ENCODE measurements around the gene MMP24. TPM values are rescaled to one million over a fixed set of nuclear protein-coding genes. Genes with fewer than 3 reads are reported as not detected.

MMP24 gene
- total RNA-seq, 1 experiment from 2014 or later: 0.91 TPM

GRCh38 chr20:35240083-35240810 is 13.8 kb downstream of the MMP24 start:
- Histone ChIP-seq H3K9me2 (replicated peaks; ENCODE audit: low read length) (no peaks in the 10 kb centered on the region), H3K36me3 (ENCODE audit: low read depth, low read length) (no peaks in the 10 kb centered on the region), H3K27me3 (ENCODE audit: low read length) (no peaks in the 10 kb centered on the region), H3K9ac (ENCODE audit: low read length) (no peak overlapping the region), H3K9me3 (ENCODE audit: low read length) (no peaks in the 10 kb centered on the region), H3K4me1 (ENCODE audit: insufficient read depth, low read length) (no peaks in the 10 kb centered on the region), H3F3A (ENCODE audit: low read length, unreplicated experiment) (no peaks in the 10 kb centered on the region), H3K79me2 (ENCODE audit: low read length) (no peaks in the 10 kb centered on the region), H3K4me3 (ENCODE audit: low read length) (no peak overlapping the region), H4K20me1 (ENCODE audit: low read length) (no peaks in the 10 kb centered on the region), H2AFZ (ENCODE audit: low read length) (no peak overlapping the region), H3K27ac (ENCODE audit: low read length) (no peak overlapping the region), H3K4me2 (ENCODE audit: low read length) (no peak overlapping the region)
- intact Hi-C loops (cut with micrococcal nuclease): no loop called here
- ChIA-PET POLR2A (ENCODE audit: unreplicated experiment) (no interaction called here), CTCF (no interaction called here)
- TF ChIP-seq EZH2 (IDR thresholded peaks at IDR 0.05; ENCODE audit: low read length, unreplicated experiment) (no peak), CTCF (conservative IDR thresholded peaks at IDR 0.05; ENCODE audit: low read depth, low read length) (no peak), EZH2phosphoT487 (IDR thresholded peaks at IDR 0.05; ENCODE audit: borderline replicate concordance, low read length) (no peak)
- DNase-seq (no peak), ATAC-seq (no peak)
- BruUV-seq (replicated peaks): no TSS peak

- Histone ChIP-seq H3K4me1 (ENCODE audit: insufficient read depth, low read length) (no peaks in the 10 kb centered on the region), H3K9ac (ENCODE audit: low read length) (no peak overlapping the region), H4K20me1 (ENCODE audit: low read length) (no peaks in the 10 kb centered on the region), H3K4me2 (ENCODE audit: low read length) (no peak overlapping the region), H3K9me2 (replicated peaks; ENCODE audit: low read length) (no peaks in the 10 kb centered on the region), H2AFZ (ENCODE audit: low read length) (no peak overlapping the region), H3K27me3 (ENCODE audit: low read length) (no peaks in the 10 kb centered on the region), H3K4me3 (ENCODE audit: low read length) (no peak overlapping the region), H3K27ac (ENCODE audit: low read length) (no peak overlapping the region), H3K9me3 (ENCODE audit: low read length) (no peaks in the 10 kb centered on the region), H3K36me3 (ENCODE audit: low read depth, low read length) (no peaks in the 10 kb centered on the region), H3F3A (ENCODE audit: low read length, unreplicated experiment) (no peaks in the 10 kb centered on the region), H3K79me2 (ENCODE audit: low read length) (no peaks in the 10 kb centered on the region)
- DNase-seq (no peak), ATAC-seq (no peak)
- TF ChIP-seq EZH2phosphoT487 (IDR thresholded peaks at IDR 0.05; ENCODE audit: borderline replicate concordance, low read length) (no peak), CTCF (conservative IDR thresholded peaks at IDR 0.05; ENCODE audit: low read depth, low read length) (no peak), EZH2 (IDR thresholded peaks at IDR 0.05; ENCODE audit: low read length, unreplicated experiment) (no peak)
- intact Hi-C loops (cut with micrococcal nuclease): no loop called here
- BruUV-seq (replicated peaks): no TSS peak
- CTCF ChIA-PET: no interaction called here
- POLR2A ChIA-PET (ENCODE audit: unreplicated experiment): interaction anchor here (0.6 kb wide), 1 partner anchor 196 kb away, joined by 4 read pairs; no protein-coding TSS in a partner anchor
Measured at GRCh38 chr20:35240811-35241293, 14.4 kb downstream of the MMP24 start.

- H2AFZ ChIP-seq (ENCODE audit: low read length): no peak overlapping the region
- DNase-seq: no peak
- no peaks in the 10 kb centered on the region for H3K9me3 ChIP-seq (ENCODE audit: low read length)
- BruUV-seq (replicated peaks): no TSS peak
- no peak overlapping the region for H3K4me3 ChIP-seq (ENCODE audit: low read length)
- H3K4me1 ChIP-seq (ENCODE audit: insufficient read depth, low read length): no peaks in the 10 kb centered on the region
- no peak for ATAC-seq
- no peaks in the 10 kb centered on the region for H3K9me2 ChIP-seq (replicated peaks; ENCODE audit: low read length)
- TF ChIP-seq EZH2 (IDR thresholded peaks at IDR 0.05; ENCODE audit: low read length, unreplicated experiment) (no peak), CTCF (conservative IDR thresholded peaks at IDR 0.05; ENCODE audit: low read depth, low read length) (no peak), EZH2phosphoT487 (IDR thresholded peaks at IDR 0.05; ENCODE audit: borderline replicate concordance, low read length) (no peak)
- H3K27ac ChIP-seq (ENCODE audit: low read length): no peak overlapping the region
- no peak overlapping the region for H3K9ac ChIP-seq (ENCODE audit: low read length)
- H3K79me2 ChIP-seq (ENCODE audit: low read length): no peaks in the 10 kb centered on the region
- H3K4me2 ChIP-seq (ENCODE audit: low read length): no peak overlapping the region
- POLR2A ChIA-PET (ENCODE audit: unreplicated experiment): no interaction called here
- no peaks in the 10 kb centered on the region for H3K27me3 ChIP-seq (ENCODE audit: low read length)
- CTCF ChIA-PET: no interaction called here
- H4K20me1 ChIP-seq (ENCODE audit: low read length): no peaks in the 10 kb centered on the region
- no peaks in the 10 kb centered on the region for H3K36me3 ChIP-seq (ENCODE audit: low read depth, low read length)
- H3F3A ChIP-seq (ENCODE audit: low read length, unreplicated experiment): no peaks in the 10 kb centered on the region
- intact Hi-C loops (cut with micrococcal nuclease): no loop called here
Measured at GRCh38 chr20:35243317-35243716, 16.8 kb downstream of the MMP24 start.

All from PC-3 (cell line).